DND-41 (cell line): ENCODE results near the gene ENTPD8.

Experiments
- ATAC-seq: fragments of 200-7000 bp; cut with Tn5 transposase; 3 replicates; pipeline ENCODE4 v1.9.1; 2021; ENCODE audit warnings: low read depth; ENCODE audit not compliant: insufficient read depth
- DNase-seq: peaks from one replicate; pipeline ENCODE4 v3.0.0-alpha.2; 2020
- H2AFZ ChIP-seq: 2 replicates; pipeline ENCODE4 v1.6.0; 2012; ENCODE audit warnings: low read depth, low read length
- H3K27ac ChIP-seq: 2 replicates; pipeline ENCODE4 v1.5.1; 2012; ENCODE audit warnings: low read length, inconsistent platforms
- H3K27me3 ChIP-seq: fragments of 200-600 bp; sonication (generic); 2 replicates; pipeline ENCODE4 v1.6.0; 2012; ENCODE audit warnings: low read length, mild to moderate bottlenecking, inconsistent platforms; ENCODE audit not compliant: insufficient read depth, poor library complexity
- H3K36me3 ChIP-seq: 2 replicates; pipeline ENCODE4 v1.5.1; 2012; ENCODE audit warnings: low read length, inconsistent platforms; ENCODE audit not compliant: insufficient read depth
- H3K4me1 ChIP-seq: 2 replicates; pipeline ENCODE4 v1.5.1; 2012; ENCODE audit warnings: mild to moderate bottlenecking, low read length; ENCODE audit not compliant: insufficient read depth
- H3K4me2 ChIP-seq: 2 replicates; pipeline ENCODE4 v1.6.0; 2012; ENCODE audit warnings: mild to moderate bottlenecking, moderate library complexity, low read length, inconsistent platforms; ENCODE audit not compliant: insufficient read depth
- H3K4me3 ChIP-seq, 2 experiments: fragments of 200-600 bp in 1 of 2; shearing (Covaris generic) in 1 of 2; 2 replicates each; pipeline ENCODE4 v1.5.1; 2012 to 2016; ENCODE audit warnings: inconsistent platforms in 2 of 2, low read length in 2 of 2, mild to moderate bottlenecking in 2 of 2, low read depth in 1 of 2, moderate library complexity in 1 of 2
- H3K79me2 ChIP-seq: 2 replicates; pipeline ENCODE4 v1.6.0; 2012; ENCODE audit warnings: low read length, inconsistent platforms; ENCODE audit not compliant: insufficient read depth
- H3K9ac ChIP-seq: 2 replicates; pipeline ENCODE4 v1.6.0; 2012; ENCODE audit warnings: low read depth, mild to moderate bottlenecking, inconsistent platforms, low read length, moderate library complexity
- H3K9me3 ChIP-seq: 2 replicates; pipeline ENCODE4 v1.5.1; 2012; ENCODE audit warnings: low read length, moderate library complexity, mild to moderate bottlenecking, inconsistent platforms; ENCODE audit not compliant: insufficient read depth, severe bottlenecking
- H4K20me1 ChIP-seq: 2 replicates; pipeline ENCODE4 v1.6.0; 2012; ENCODE audit warnings: low read length; ENCODE audit not compliant: insufficient read depth
- EZH2 ChIP-seq: IDR thresholded peaks from 3 replicates; pipeline ENCODE4 v1.6.1; 2012; ENCODE audit warnings: borderline replicate concordance, low read depth, mild to moderate bottlenecking, moderate library complexity, low read length, inconsistent platforms; ENCODE audit not compliant: severe bottlenecking
- TF ChIP-seq, protein P1 (sequence below): IDR thresholded peaks from 2 replicates; pipeline ENCODE4 v1.5.1; 2012; ENCODE audit warnings: borderline replicate concordance, low read length, moderate library complexity, mild to moderate bottlenecking; ENCODE audit not compliant: poor library complexity, severe bottlenecking; ENCODE audit errors: extremely low read depth

Gene ENTPD8

DNA sequence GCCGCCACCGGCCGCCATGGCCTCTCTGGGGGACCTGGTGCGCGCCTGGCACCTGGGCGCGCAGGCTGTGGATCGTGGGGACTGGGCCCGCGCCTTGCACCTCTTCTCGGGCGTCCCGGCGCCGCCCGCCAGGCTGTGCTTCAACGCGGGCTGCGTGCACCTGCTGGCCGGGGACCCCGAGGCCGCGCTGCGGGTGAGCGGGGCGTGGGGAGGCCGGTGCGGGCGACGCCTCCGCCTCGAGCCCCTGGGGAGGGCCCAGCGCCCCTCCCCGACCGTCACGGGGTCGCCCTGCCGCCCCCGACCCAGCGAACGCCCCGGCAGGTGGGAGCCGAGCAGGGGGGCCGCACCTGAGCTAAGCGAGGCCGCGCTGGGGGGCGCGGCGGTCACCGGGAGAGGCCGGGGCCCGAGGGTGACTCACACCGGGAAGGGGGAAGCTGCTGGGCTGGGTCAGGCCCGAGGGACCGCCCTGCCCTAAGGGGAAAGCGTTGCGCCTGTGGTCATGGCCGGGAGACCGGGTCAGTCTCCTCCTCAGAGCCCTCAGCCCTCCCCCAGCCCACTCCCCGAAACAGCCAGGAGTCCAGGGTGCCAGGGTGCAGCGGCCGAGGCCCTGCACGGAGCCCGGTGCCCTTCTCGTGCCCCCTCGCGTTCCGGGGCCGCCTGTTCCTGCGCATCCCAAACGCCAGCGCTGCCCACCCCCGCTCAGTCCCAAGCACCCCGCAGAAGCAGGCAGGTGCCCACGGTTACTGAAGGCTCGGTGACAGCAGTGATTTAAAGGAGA, 17.5 kb downstream of the ENTPD8 start:
- ATAC-seq = no peak
- no peaks in the 10 kb centered on the region for H3K27me3 ChIP-seq
- TF ChIP-seq, protein P1, sequence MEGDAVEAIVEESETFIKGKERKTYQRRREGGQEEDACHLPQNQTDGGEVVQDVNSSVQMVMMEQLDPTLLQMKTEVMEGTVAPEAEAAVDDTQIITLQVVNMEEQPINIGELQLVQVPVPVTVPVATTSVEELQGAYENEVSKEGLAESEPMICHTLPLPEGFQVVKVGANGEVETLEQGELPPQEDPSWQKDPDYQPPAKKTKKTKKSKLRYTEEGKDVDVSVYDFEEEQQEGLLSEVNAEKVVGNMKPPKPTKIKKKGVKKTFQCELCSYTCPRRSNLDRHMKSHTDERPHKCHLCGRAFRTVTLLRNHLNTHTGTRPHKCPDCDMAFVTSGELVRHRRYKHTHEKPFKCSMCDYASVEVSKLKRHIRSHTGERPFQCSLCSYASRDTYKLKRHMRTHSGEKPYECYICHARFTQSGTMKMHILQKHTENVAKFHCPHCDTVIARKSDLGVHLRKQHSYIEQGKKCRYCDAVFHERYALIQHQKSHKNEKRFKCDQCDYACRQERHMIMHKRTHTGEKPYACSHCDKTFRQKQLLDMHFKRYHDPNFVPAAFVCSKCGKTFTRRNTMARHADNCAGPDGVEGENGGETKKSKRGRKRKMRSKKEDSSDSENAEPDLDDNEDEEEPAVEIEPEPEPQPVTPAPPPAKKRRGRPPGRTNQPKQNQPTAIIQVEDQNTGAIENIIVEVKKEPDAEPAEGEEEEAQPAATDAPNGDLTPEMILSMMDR = no peak
- no peak for TF ChIP-seq EZH2
- H3K27ac ChIP-seq = no peak overlapping the region
- no peaks in the 10 kb centered on the region for H3K9me3 ChIP-seq
- no peaks in the 10 kb centered on the region for H3K79me2 ChIP-seq
- no peak overlapping the region for H2AFZ ChIP-seq
- H3K36me3 ChIP-seq = no peaks in the 10 kb centered on the region
- H3K4me2 ChIP-seq = no peak overlapping the region
- no peak for DNase-seq
- no peaks in the 10 kb centered on the region for H4K20me1 ChIP-seq
- no peak overlapping the region for H3K4me3 ChIP-seq
- no peak overlapping the region for H3K9ac ChIP-seq
- no peaks in the 10 kb centered on the region for H3K4me1 ChIP-seq

DNA sequence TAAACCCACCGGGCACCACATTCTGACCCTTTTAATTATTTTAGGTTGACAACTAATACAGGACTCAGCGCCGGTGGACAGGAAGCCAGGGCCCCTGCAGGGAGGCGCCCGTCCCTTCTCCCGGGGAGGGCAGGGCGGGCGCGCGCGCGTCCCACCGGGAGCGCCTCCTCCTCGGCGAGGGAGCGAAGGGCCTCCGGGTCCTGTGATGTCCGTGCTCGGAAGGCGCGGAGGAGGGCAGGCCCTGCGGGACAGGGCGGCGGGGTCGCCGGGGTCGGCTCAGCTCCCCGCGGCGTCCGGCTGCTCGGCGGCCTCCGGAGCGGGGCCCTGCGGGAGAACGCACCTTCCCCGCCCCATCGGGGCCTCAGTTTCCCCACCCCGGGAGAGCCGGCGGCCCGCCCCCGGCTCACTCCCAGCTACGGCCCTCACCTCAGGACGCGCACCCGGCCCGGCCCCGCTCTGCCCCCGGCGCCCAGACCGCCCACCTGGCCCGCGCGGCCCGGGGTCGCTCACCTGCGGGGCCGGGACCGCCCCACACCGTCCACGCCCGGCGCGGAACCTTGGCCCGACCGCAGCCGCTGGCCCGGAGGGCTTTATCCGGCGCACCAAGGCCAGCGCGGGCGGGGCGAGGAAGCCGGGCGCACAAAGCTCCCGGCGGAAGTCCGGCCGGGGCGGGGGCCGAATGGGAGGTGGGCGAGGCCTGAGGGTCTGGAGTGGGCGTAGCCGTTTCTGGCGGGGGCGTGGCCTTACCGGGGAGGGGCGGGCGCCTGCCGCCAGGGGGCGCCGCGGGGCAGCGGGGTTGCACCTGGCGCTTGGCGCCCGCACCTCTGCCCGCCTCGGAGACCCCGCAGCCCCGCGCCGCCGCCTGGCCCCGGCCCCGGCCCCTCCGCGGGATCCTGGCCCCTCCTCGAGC, 18.3 kb downstream of the ENTPD8 start, which contains the start of the genes EXD3 and NOXA1:
Gene EXD3 (minus strand): TSS at position 559 of the 910 bp plus-strand sequence. CDS start 27,805 bp downstream, outside the sequence.
Gene NOXA1 (plus strand): TSS at position 790 of the 910 bp plus-strand sequence. CDS start 137 bp downstream, outside the sequence.
- Histone ChIP-seq H3K27ac (no peak within 1 kb of the TSS), H3K27me3 (no peaks in the 10 kb centered on the region), H3K4me1 (no peaks in the 10 kb centered on the region), H3K79me2 (no peaks in the 10 kb centered on the region), H3K36me3 (no peaks in the 10 kb centered on the region), H3K4me2 (no peak within 1 kb of the TSS), H3K9me3 (no peaks in the 10 kb centered on the region), H3K9ac (no peak within 1 kb of the TSS), H4K20me1 (no peaks in the 10 kb centered on the region), H3K4me3 (no peak within 1 kb of the TSS), H2AFZ (no peak within 1 kb of the TSS)
- TF ChIP-seq, protein P1 = no peak
- no peak for TF ChIP-seq EZH2
- ATAC-seq = no peak
- no peak for DNase-seq

DNA sequence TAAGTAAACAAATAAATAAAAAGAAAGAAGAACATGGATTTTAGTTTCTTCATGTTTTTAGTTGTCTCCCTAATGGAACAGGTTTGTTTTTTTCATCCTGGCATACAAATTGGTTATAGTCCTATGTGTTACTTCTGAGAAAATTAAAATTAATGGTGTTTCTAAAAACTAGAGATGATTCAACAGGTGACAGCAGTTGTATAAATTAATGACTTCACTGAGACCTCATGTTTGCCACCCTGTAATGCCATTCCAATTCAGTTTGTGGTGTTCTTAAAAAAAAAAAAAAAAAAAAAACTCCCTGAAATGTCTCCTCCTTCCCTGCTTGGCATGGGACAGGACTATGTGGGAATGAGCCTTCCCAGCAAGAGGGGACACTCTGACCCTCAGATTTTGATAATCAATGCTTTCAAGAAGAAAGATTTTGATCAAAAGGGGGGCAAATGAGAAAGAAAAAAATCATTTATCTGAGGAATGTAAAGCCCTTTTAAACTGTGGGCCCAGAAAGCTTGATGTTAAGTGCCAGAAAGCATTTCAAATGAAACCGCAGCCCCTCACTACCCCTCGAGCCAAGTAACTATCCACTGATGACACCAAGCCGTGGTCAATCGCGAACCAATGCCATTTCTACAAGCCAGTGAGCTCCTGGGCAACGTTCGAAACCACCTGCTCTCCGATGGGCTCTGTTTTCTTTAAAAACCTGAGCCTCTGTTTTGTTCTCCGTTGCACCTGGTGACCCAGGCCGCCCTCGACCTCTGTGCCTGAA, 19.1 kb downstream of the ENTPD8 start:
- Histone ChIP-seq H2AFZ (no peak overlapping the region), H3K27me3 (no peaks in the 10 kb centered on the region), H3K9ac (no peak overlapping the region), H3K4me2 (no peak overlapping the region), H3K36me3 (no peaks in the 10 kb centered on the region), H3K4me1 (no peaks in the 10 kb centered on the region), H4K20me1 (no peaks in the 10 kb centered on the region), H3K4me3 (no peak overlapping the region), H3K9me3 (no peaks in the 10 kb centered on the region), H3K27ac (no peak overlapping the region), H3K79me2 (no peaks in the 10 kb centered on the region)
- ATAC-seq (no peak), DNase-seq (no peak)
- no peak for TF ChIP-seq EZH2
- TF ChIP-seq, protein P1 = no peak
